ENCODE measurements around the gene ZNF611. TPM values are rescaled to one million over a fixed set of nuclear protein-coding genes. Genes with fewer than 3 reads are reported as not detected.
"Not testable (repeated sequence)": the region's sequence is repeated elsewhere in the genome, so short reads cannot be mapped to it uniquely, and the experiment has no call there.

ZNF611 gene
- total RNA-seq, 2 experiments from 2014 or later, result 20.6 to 22.9 TPM

DNA sequence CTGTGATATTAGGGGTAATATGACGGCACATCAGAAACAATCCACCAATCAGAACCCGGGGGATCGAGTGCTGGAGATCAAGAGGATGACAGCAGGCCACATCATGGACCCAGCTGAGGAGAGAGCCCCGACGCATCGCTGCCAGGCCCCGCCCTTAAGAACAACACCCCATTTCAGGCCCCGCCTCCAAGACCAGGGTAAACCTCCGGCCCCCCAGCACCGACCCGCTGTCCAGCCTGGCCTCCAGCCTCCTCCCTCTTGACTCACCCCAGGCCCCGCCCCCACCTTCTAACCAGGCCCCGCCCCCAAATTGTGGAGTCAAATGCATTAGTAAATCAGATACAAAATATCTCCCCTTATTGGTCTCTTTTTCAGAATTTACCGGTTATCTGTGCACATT lies 4.7 kb upstream of the ZNF611 start:
- H3K27ac Mint-ChIP-seq, result no peak overlapping the region
- ChIA-PET CTCF (interaction anchor here (0.7 kb wide), 1 partner anchor 83 kb away, joined by 4 read pairs; no protein-coding TSS in a partner anchor), POLR2A (no interaction called here)
- H3K27me3 Mint-ChIP-seq, result no peaks in the 10 kb centered on the region
- H3K36me3 Mint-ChIP-seq (ENCODE audit: low read depth), result no peaks in the 10 kb centered on the region
- DNase-seq, result no peak
- H3K9me3 Mint-ChIP-seq (ENCODE audit: low read depth), result no peaks in the 10 kb centered on the region
- H3K4me1 Mint-ChIP-seq, result peaks cover 24% of the 10 kb centered on the region
- H3K4me3 Mint-ChIP-seq, result no peak overlapping the region
- intact Hi-C loops (cut with DNase I, micrococcal nuclease), result no loop called here
- ATAC-seq, result no peak

DNA sequence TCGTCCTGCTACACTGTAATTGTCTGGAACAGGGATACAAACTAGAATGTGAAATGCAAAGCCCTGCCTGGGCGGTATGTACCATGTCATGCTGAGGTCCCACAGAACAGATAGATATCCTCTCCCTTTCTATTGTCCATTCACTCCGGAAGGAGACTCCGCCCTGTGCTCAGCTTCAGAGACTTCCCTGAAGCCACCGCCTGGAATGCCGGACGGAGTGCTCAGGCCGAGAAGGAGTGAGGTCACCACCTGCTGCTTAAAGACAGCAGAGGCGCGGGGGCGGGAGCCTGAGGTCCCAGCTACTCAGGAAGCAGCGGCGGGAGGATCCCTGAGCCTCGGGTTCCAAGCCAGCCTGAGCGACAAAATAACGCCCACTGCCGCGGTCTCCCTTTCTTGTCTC lies 890 bp upstream of the ZNF611 start:
- no peaks in the 10 kb centered on the region for H3K27me3 Mint-ChIP-seq
- H3K27ac Mint-ChIP-seq, result peak overlapping the region; percentile 89
- intact Hi-C loops (cut with DNase I, micrococcal nuclease), result loop anchor here (1.0 to 2.0 kb wide), 19 partner anchors 45 to 660 kb away; partner anchors contain the start of genes ZNF160 (in 1 of the 2), ZNF320 (in 1 of the 2), ZNF347 (in 1 of the 2) and ZNF468 (in 1 of the 2)
- H3K36me3 Mint-ChIP-seq (ENCODE audit: low read depth), result peaks cover 15% of the 10 kb centered on the region
- H3K4me3 Mint-ChIP-seq, result peak overlapping the region; percentile 88
- DNase-seq (peak; percentile 39), ATAC-seq (no peak)
- H3K4me1 Mint-ChIP-seq, result peaks cover 24% of the 10 kb centered on the region
- H3K9me3 Mint-ChIP-seq (ENCODE audit: low read depth), result no peaks in the 10 kb centered on the region
- CTCF ChIA-PET, result no interaction called here
- POLR2A ChIA-PET, result no interaction called here

DNA sequence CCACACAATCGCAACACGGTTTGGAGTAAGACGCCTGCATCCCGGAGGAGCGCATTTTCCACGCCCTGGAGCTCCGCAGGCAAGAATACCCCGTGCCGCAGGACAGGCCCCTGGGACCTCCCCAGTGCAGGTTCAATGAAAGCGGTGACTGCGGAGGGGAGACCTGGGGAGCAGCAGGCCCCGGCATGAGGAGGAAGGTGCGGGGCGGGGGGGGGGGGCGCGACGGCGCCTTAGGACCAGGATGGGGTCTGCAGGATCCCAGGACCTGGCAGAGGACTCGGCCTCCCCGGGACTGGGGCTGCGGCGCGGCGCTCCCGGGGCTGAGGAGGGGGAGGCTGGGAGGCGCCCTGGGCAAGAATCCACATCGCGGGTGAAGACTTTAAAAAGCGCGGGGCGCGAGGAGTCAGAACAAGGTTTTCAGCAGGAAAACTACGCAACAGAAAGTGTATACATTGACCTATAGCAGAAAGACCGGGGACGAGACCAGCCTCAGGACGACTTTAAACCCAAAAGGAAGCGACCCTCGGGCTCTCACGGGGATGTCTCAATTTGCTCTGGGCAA lies 432 bp downstream of the ZNF611 start:
- intact Hi-C loops (cut with DNase I, micrococcal nuclease), result loop anchor here (2.0 kb wide), 3 partner anchors 44 to 208 kb away; partner anchors contain the start of gene ZNF808 (in 1 of the 2)
- ATAC-seq (peak; percentile 23), DNase-seq (peak; percentile 13)
- no peaks in the 10 kb centered on the region for H3K27me3 Mint-ChIP-seq
- H3K27ac Mint-ChIP-seq, result peak overlapping the region; percentile 85
- peaks cover 20% of the 10 kb centered on the region for H3K36me3 Mint-ChIP-seq (ENCODE audit: low read depth)
- peaks cover 27% of the 10 kb centered on the region for H3K4me1 Mint-ChIP-seq
- H3K9me3 Mint-ChIP-seq (ENCODE audit: low read depth), result no peaks in the 10 kb centered on the region
- H3K4me3 Mint-ChIP-seq, result peak overlapping the region; percentile 88
- POLR2A ChIA-PET, result no interaction called here
- CTCF ChIA-PET, result no interaction called here

DNA sequence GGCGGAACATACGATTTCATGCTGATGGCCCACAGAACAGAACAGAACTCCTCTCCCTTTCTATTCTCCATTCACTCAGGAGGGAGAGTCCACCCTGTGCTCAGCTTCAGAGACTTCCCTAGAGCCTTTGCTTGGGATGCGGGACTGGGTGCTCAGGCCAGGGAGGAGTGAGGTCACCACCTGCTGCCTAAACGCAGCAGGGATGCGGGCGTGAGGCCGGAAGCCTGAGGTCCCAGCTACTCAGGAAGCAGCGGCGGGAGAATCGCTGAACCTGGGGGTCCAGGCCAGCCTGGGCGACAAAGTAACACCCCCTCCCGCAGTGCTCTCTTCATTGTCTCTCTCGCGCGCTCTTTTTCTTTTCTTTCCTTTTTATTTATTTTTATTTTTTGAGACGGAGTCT lies 8.8 kb downstream of the ZNF611 start:
- intact Hi-C loops (cut with DNase I, micrococcal nuclease); H3K27ac Mint-ChIP-seq; H3K4me1 Mint-ChIP-seq; CTCF ChIA-PET; ATAC-seq; H3K4me3 Mint-ChIP-seq; DNase-seq; POLR2A ChIA-PET; H3K9me3 Mint-ChIP-seq (ENCODE audit: low read depth); H3K27me3 Mint-ChIP-seq: not testable (repeated sequence)
- H3K36me3 Mint-ChIP-seq (ENCODE audit: low read depth), result peaks cover 73% of the 10 kb centered on the region

DNA sequence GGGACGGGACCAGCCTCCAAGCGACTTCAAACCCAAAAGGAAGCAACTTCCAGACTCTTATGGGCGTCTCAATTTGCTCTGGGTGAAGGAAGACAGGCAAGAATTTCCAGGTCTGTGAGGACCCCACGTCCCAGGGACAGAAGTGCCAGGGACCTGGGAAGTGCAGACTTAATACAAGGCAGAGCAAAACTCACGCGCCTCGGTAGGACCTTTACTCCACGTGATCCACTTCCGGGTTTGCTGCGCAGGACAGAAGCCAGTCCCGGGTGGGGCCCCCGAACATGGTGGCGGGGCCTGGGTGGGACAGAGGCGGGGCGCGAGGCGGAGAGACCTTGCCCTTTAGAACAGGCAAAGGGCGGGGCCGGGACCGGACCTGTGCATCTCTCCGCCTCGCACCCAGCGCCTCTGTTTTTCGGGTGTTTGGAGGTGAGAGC lies 9.3 kb downstream of the ZNF611 start:
- Mint-ChIP-seq H3K27ac (no peak overlapping the region), H3K4me3 (no peak overlapping the region), H3K4me1 (peaks cover 3% of the 10 kb centered on the region), H3K9me3 (ENCODE audit: low read depth) (peaks cover 7% of the 10 kb centered on the region), H3K36me3 (ENCODE audit: low read depth) (peaks cover 76% of the 10 kb centered on the region), H3K27me3 (no peaks in the 10 kb centered on the region)
- ChIA-PET POLR2A (no interaction called here), CTCF (no interaction called here)
- intact Hi-C loops (cut with DNase I, micrococcal nuclease), result no loop called here
- DNase-seq, result no peak
- ATAC-seq, result no peak

DNA sequence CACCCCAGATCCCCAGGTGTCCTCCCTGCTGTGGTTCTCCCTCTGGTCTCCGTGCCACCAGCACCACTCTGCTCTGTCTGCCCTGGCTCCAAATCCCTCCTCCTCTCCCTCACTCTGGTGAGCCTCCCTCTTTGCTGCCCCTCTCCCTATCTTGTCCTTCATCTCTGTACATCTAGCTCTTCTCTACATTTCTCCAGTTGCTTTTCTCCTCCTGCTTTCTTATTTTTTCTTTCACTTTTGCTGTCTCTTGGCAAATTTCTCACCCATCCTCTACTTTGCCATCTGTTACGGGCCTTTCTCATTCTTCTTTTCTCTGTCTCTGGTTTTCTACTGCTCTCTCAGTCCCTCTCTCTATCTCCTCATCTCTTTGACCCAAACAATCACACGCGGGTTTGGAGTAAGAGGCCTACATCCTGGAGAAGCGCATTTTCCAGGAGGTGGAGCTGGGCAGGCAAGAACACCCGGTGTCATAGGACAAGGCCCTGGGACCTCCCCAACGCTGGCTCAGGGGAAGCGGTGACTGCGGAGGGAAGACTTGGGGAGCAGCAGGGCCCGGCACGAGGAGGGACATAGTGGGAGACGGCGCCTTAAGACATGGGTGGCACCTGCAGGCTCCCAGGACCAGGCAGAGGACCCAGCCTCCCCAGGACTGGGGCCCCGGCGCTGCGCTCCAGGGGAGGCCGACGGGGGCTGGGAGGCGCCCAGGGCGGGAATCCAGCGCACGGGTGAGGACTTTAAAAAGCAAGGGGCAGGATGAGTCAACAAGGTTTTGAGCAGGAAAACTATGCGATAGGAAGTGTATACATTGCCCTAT lies 9.9 kb downstream of the ZNF611 start:
- intact Hi-C loops (cut with DNase I, micrococcal nuclease), result no loop called here
- CTCF ChIA-PET, result no interaction called here
- H3K9me3 Mint-ChIP-seq (ENCODE audit: low read depth), result peaks cover 9% of the 10 kb centered on the region

DNA sequence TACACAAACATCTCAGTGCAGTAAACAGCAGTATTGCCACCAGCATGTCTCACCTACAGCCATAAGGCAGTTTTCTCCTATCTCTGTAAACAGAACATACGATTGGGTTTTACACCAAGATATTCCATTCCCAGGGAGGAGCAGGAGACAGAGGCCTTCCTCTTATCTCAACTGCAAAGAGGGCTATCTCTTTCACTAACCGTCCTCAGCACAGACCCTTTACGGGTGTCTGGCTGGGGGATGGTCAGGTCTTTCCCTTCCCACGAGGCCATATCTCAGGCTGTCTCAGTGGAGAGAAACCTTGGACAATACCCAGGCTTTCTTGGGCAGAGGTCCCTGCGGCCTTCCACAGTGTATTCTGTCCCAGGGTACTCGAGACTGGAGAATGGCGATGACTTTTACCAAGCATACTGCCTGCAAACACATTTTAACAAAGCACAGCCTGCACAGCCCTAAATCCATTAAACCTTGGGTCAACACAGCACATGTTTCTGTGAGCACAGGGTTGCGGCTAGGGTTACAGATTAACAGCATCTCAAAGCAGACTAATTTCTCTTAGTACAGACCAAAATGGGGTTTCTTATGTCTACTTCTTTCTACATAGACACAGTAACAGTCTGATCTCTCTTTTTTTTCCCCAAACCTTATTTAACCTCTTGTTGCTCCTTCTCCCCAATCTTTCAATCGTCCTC lies 10.8 kb downstream of the ZNF611 start:
- intact Hi-C loops (cut with DNase I, micrococcal nuclease); CTCF ChIA-PET; POLR2A ChIA-PET; H3K27me3 Mint-ChIP-seq; H3K4me1 Mint-ChIP-seq; H3K4me3 Mint-ChIP-seq; H3K27ac Mint-ChIP-seq; DNase-seq; ATAC-seq: not testable (repeated sequence)
- Mint-ChIP-seq H3K36me3 (ENCODE audit: low read depth) (peaks cover 82% of the 10 kb centered on the region), H3K9me3 (ENCODE audit: low read depth) (peaks cover 17% of the 10 kb centered on the region)

More for the DNA sequence above, 9.9 kb downstream of the ZNF611 start:
- H3K4me3 Mint-ChIP-seq, result no peak overlapping the region
- DNase-seq (no peak), ATAC-seq (no peak)
- no peak overlapping the region for H3K27ac Mint-ChIP-seq
- H3K4me1 Mint-ChIP-seq, result peaks cover 3% of the 10 kb centered on the region
- POLR2A ChIA-PET, result no interaction called here
- peaks cover 77% of the 10 kb centered on the region for H3K36me3 Mint-ChIP-seq (ENCODE audit: low read depth)
- no peaks in the 10 kb centered on the region for H3K27me3 Mint-ChIP-seq

DNA sequence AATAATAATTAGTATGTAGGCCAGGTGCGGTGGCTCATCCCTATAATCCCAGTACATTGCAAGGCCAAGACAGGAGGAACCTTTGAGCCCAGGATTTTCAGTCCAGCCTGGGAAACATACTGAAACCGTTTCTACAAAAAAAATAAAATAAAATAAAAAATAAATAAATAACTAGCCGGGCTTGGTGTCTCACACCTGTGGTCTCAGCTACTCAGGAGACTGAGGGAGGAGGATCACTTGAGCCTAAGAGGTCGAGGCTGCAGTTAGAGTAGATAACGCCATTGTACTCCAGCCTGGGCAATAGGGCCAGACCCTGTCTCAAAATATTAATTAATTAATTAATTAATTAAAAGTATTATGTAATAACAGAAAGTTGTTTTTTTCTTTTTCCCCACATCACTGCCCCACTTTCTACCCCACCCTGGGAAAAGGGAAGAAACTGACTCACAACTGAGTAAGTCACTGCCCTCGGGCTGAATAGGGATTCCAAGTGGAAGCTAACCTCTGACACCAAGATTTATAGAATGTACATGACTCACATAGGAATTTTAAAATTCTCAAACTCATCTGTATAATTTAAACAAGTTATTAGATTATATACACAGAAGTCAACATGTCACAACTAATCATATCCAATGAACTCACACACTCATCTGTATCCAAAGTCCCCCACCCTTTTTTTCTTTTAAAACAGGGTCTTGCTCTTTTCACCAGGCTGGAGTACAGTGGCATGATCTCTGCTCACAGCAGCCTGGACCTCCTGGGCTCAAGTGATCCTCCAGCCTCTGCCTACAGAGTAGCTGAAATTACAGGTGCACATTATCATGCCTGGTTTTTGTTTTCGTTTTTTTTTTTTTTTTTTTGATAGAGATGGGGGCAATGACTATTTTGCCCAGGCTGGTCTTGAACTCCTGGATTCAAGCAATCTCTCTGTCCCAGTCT lies 12.5 kb downstream of the ZNF611 start:
- no peak for ATAC-seq
- Mint-ChIP-seq H3K4me3 (no peak overlapping the region), H3K36me3 (ENCODE audit: low read depth) (peaks cover 74% of the 10 kb centered on the region), H3K27me3 (no peaks in the 10 kb centered on the region), H3K27ac (no peak overlapping the region), H3K9me3 (ENCODE audit: low read depth) (peaks cover 18% of the 10 kb centered on the region), H3K4me1 (peaks cover 3% of the 10 kb centered on the region)
- DNase-seq, result no peak
- ChIA-PET CTCF (no interaction called here), POLR2A (no interaction called here)
- intact Hi-C loops (cut with DNase I, micrococcal nuclease), result no loop called here

DNA sequence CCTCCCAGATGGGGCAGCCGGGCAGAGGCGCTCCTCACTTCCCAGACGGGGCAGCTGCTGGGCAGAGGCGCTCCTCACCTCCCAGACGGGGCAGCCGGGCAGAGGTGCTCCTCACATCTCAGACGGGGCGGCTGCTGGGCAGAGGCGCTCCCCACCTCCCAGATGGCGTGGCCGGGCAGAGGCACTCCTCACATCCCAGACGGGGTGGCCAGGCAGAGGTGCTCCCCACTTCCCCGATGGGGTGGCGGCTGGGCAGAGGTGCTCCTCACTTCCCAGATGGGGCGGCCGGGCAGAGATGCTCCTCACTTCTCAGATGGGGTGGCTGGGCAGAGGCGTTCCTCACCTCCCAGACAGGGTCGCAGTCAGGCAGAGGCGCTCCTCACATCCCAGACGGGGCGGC lies 14.3 kb downstream of the ZNF611 start:
- CTCF ChIA-PET; POLR2A ChIA-PET; H3K4me3 Mint-ChIP-seq; H3K27me3 Mint-ChIP-seq; intact Hi-C loops (cut with DNase I, micrococcal nuclease); DNase-seq; H3K27ac Mint-ChIP-seq; ATAC-seq: not testable (repeated sequence)
- Mint-ChIP-seq H3K36me3 (ENCODE audit: low read depth) (peaks cover 67% of the 10 kb centered on the region), H3K9me3 (ENCODE audit: low read depth) (peaks cover 21% of the 10 kb centered on the region), H3K4me1 (peaks cover 15% of the 10 kb centered on the region)

DNA sequence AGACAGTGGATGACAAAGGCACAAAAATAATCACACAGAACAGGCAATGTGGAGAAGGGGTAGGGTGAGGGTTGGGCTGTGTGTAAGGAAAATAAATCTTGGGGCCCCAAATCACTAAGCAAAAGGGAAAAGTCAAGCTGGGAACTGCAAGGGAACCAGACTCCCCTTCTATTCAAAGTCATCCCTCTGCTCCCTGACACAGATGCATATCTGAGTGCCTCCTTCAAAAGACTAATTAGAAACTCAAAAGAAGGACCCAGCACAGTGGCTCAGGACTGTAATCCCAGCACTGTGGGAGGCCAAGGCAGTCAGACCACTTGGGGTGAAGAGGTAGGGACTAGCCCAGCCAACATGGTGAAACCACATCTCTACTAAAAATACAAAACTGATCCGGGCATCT lies 18.3 kb downstream of the ZNF611 start:
- Mint-ChIP-seq H3K27ac (no peak overlapping the region), H3K27me3 (no peaks in the 10 kb centered on the region), H3K4me3 (no peak overlapping the region), H3K4me1 (peaks cover 18% of the 10 kb centered on the region), H3K36me3 (ENCODE audit: low read depth) (peaks cover 72% of the 10 kb centered on the region), H3K9me3 (ENCODE audit: low read depth) (peaks cover 23% of the 10 kb centered on the region)
- intact Hi-C loops (cut with DNase I, micrococcal nuclease), result no loop called here
- ChIA-PET POLR2A (no interaction called here), CTCF (no interaction called here)
- ATAC-seq (no peak), DNase-seq (no peak)

DNA sequence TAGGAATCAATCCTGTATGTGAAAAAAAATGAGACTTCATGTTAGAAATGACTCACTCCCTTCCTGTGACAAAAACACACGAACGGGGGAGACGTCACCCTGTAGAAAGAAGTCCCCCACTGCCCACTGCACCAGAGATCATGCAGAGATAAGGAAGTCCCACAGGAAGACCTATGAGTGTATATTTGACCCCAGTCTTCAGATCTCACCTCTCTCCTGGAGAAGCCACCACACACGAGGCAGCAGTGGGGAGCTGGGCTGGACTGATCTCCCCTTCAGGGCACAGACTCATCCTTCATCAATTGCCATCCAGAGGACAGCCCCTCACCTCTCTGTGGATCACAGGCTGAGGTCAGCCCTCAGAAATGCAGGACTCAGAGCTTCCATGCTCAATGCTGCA lies 18.9 kb downstream of the ZNF611 start:
- POLR2A ChIA-PET; H3K27me3 Mint-ChIP-seq; CTCF ChIA-PET; intact Hi-C loops (cut with DNase I, micrococcal nuclease); H3K4me3 Mint-ChIP-seq: not testable (repeated sequence)
- Mint-ChIP-seq H3K27ac (peak overlapping the region; percentile 55), H3K4me1 (peaks cover 18% of the 10 kb centered on the region), H3K36me3 (ENCODE audit: low read depth) (peaks cover 72% of the 10 kb centered on the region), H3K9me3 (ENCODE audit: low read depth) (peaks cover 27% of the 10 kb centered on the region)
- DNase-seq, result peak; percentile 32
- ATAC-seq, result peak; percentile 81

Data from activated CD4-positive, alpha-beta T cell treated with anti-CD3 and anti-CD28 coated beads for 36 hours (primary cell).